ENCODE data around the gene PRR3.

The PRR3 gene

GRCh38 chr6:30612687-30613248 lies 55.7 kb downstream of the PRR3 start:
- no peak for DNase-seq (ENCODE audit: low read depth, low spot score)

Measured in brain pericyte (primary cell).